ENCODE measurements around the gene CD180.

Gene CD180

GRCh38 chr5:67156976-67157583 is 39.5 kb downstream of the CD180 start:
- Histone ChIP-seq H3K18ac (ENCODE audit: low read length) (no peak overlapping the region), H3K4me3 (ENCODE audit: low read length in 2 of 2) (no peak overlapping the region), H3K79me1 (ENCODE audit: low read depth, low read length) (no peaks in the 10 kb centered on the region), H2AFZ (ENCODE audit: low read length) (no peak overlapping the region), H3K14ac (ENCODE audit: low read length) (no peak overlapping the region), H3K9me3 (replicated peaks in 1 of 2; ENCODE audit: control insufficient read depth in 2 of 2, insufficient read depth in 1 of 2, low read depth in 1 of 2, low read length in 2 of 2) (no peaks in the 10 kb centered on the region), H2BK15ac (ENCODE audit: low read length) (no peak overlapping the region), H2BK12ac (ENCODE audit: low read length) (no peak overlapping the region), H2BK5ac (ENCODE audit: low read length) (no peak overlapping the region), H3K4ac (ENCODE audit: low read length) (no peak overlapping the region), H3K23ac (ENCODE audit: low read depth, low read length, poor library complexity) (no peak overlapping the region), H2BK120ac (ENCODE audit: low read depth, low read length) (no peak overlapping the region), H3K27me3 (ENCODE audit: control insufficient read depth in 3 of 3, insufficient read depth in 3 of 3, low read depth in 1 of 3, low read length in 3 of 3) (no peaks in the 10 kb centered on the region), H3K4me1 (ENCODE audit: control insufficient read depth in 2 of 2, insufficient read depth in 1 of 2, low read depth in 1 of 2, low read length in 2 of 2) (peaks cover 0 to 1% of the 10 kb centered on the region in 2 donors), H3K9ac (ENCODE audit: low read depth, low read length, poor library complexity) (no peak overlapping the region), H3K4me2 (ENCODE audit: insufficient read depth, low read length, poor library complexity, severe bottlenecking) (no peak overlapping the region), H4K8ac (ENCODE audit: low read depth, low read length) (no peak overlapping the region), H2AK5ac (ENCODE audit: low read depth, low read length) (no peak overlapping the region), H3K36me3 (replicated peaks in 1 of 2; ENCODE audit: control insufficient read depth in 2 of 2, insufficient read depth in 2 of 2, low read length in 2 of 2) (peaks cover 0 to 23% of the 10 kb centered on the region in 2 donors), H3K27ac (replicated peaks; ENCODE audit: low read length) (no peak overlapping the region), H4K91ac (ENCODE audit: low read depth, low read length, poor library complexity) (no peak overlapping the region)
- WGBS, 2 donors (ENCODE audit: extremely low coverage in 2 of 2, insufficient read length in 2 of 2, insufficient replicate concordance in 1 of 2): no CpG with 5 or more reads among the region's 5 CpGs
- DNase-seq (ENCODE audit: low spot score): no peak

- no peaks in the 10 kb centered on the region for H3K4me1 ChIP-seq (ENCODE audit: control insufficient read depth in 2 of 2, insufficient read depth in 1 of 2, low read depth in 1 of 2, low read length in 2 of 2)
- H3K79me1 ChIP-seq (ENCODE audit: low read depth, low read length): no peaks in the 10 kb centered on the region
- no peak overlapping the region for H3K27ac ChIP-seq (replicated peaks; ENCODE audit: low read length)
- no peak overlapping the region for H3K4me3 ChIP-seq (ENCODE audit: low read length in 2 of 2)
- H2BK5ac ChIP-seq (ENCODE audit: low read length): no peak overlapping the region
- no peaks in the 10 kb centered on the region for H3K27me3 ChIP-seq (ENCODE audit: control insufficient read depth in 3 of 3, insufficient read depth in 3 of 3, low read depth in 1 of 3, low read length in 3 of 3)
- DNase-seq (ENCODE audit: low spot score): no peak
- H3K4ac ChIP-seq (ENCODE audit: low read length): no peak overlapping the region
- H3K36me3 ChIP-seq (replicated peaks in 1 of 2; ENCODE audit: control insufficient read depth in 2 of 2, insufficient read depth in 2 of 2, low read length in 2 of 2): peaks cover 0 to 26% of the 10 kb centered on the region in 2 donors
- H3K9me3 ChIP-seq (replicated peaks in 1 of 2; ENCODE audit: control insufficient read depth in 2 of 2, insufficient read depth in 1 of 2, low read depth in 1 of 2, low read length in 2 of 2): peaks cover 0 to 2% of the 10 kb centered on the region in 2 donors
- no peak overlapping the region for H3K23ac ChIP-seq (ENCODE audit: low read depth, low read length, poor library complexity)
- H2AK5ac ChIP-seq (ENCODE audit: low read depth, low read length): no peak overlapping the region
- H3K9ac ChIP-seq (ENCODE audit: low read depth, low read length, poor library complexity): no peak overlapping the region
- H3K4me2 ChIP-seq (ENCODE audit: insufficient read depth, low read length, poor library complexity, severe bottlenecking): no peak overlapping the region
- H2BK12ac ChIP-seq (ENCODE audit: low read length): no peak overlapping the region
- H2BK15ac ChIP-seq (ENCODE audit: low read length): no peak overlapping the region
- WGBS, 2 donors (ENCODE audit: extremely low coverage in 2 of 2, insufficient read length in 2 of 2, insufficient replicate concordance in 1 of 2): no CpG with 5 or more reads among the region's 5 CpGs
- H2AFZ ChIP-seq (ENCODE audit: low read length): no peak overlapping the region
- H4K8ac ChIP-seq (ENCODE audit: low read depth, low read length): no peak overlapping the region
- no peak overlapping the region for H2BK120ac ChIP-seq (ENCODE audit: low read depth, low read length)
- no peak overlapping the region for H4K91ac ChIP-seq (ENCODE audit: low read depth, low read length, poor library complexity)
- no peak overlapping the region for H3K14ac ChIP-seq (ENCODE audit: low read length)
- no peak overlapping the region for H3K18ac ChIP-seq (ENCODE audit: low read length)
Measured at GRCh38 chr5:67154556-67155206, 41.9 kb downstream of the CD180 start.

- Histone ChIP-seq H2AFZ (ENCODE audit: low read length) (no peak overlapping the region), H3K4me3 (ENCODE audit: low read length in 2 of 2) (no peak overlapping the region), H3K9me3 (replicated peaks in 1 of 2; ENCODE audit: control insufficient read depth in 2 of 2, insufficient read depth in 1 of 2, low read depth in 1 of 2, low read length in 2 of 2) (peaks cover 0 to 2% of the 10 kb centered on the region in 2 donors), H3K4ac (ENCODE audit: low read length) (no peak overlapping the region), H3K18ac (ENCODE audit: low read length) (no peak overlapping the region), H4K8ac (ENCODE audit: low read depth, low read length) (no peak overlapping the region), H2BK5ac (ENCODE audit: low read length) (no peak overlapping the region), H3K4me1 (ENCODE audit: control insufficient read depth in 2 of 2, insufficient read depth in 1 of 2, low read depth in 1 of 2, low read length in 2 of 2) (no peaks in the 10 kb centered on the region), H2BK15ac (ENCODE audit: low read length) (no peak overlapping the region), H2BK120ac (ENCODE audit: low read depth, low read length) (no peak overlapping the region), H4K91ac (ENCODE audit: low read depth, low read length, poor library complexity) (no peak overlapping the region), H3K27ac (replicated peaks; ENCODE audit: low read length) (no peak overlapping the region), H3K4me2 (ENCODE audit: insufficient read depth, low read length, poor library complexity, severe bottlenecking) (no peak overlapping the region), H3K27me3 (ENCODE audit: control insufficient read depth in 3 of 3, insufficient read depth in 3 of 3, low read depth in 1 of 3, low read length in 3 of 3) (no peaks in the 10 kb centered on the region), H3K14ac (ENCODE audit: low read length) (no peak overlapping the region), H3K23ac (ENCODE audit: low read depth, low read length, poor library complexity) (no peak overlapping the region), H3K79me1 (ENCODE audit: low read depth, low read length) (no peaks in the 10 kb centered on the region), H2AK5ac (ENCODE audit: low read depth, low read length) (no peak overlapping the region), H3K36me3 (replicated peaks in 1 of 2; ENCODE audit: control insufficient read depth in 2 of 2, insufficient read depth in 2 of 2, low read length in 2 of 2) (peaks cover 0 to 26% of the 10 kb centered on the region in 2 donors), H2BK12ac (ENCODE audit: low read length) (no peak overlapping the region), H3K9ac (ENCODE audit: low read depth, low read length, poor library complexity) (no peak overlapping the region)
- no CpG with 5 or more reads among the region's 2 CpGs for WGBS, 2 donors (ENCODE audit: extremely low coverage in 2 of 2, insufficient read length in 2 of 2, insufficient replicate concordance in 1 of 2)
- no peak for DNase-seq (ENCODE audit: low spot score)
Measured at GRCh38 chr5:67153292-67153691, 43.3 kb downstream of the CD180 start.

GRCh38 chr5:67152400-67152799 is 44.2 kb downstream of the CD180 start:
- no peak for DNase-seq (ENCODE audit: low spot score)
- H3K9ac ChIP-seq (ENCODE audit: low read depth, low read length, poor library complexity): no peak overlapping the region
- no peak overlapping the region for H3K23ac ChIP-seq (ENCODE audit: low read depth, low read length, poor library complexity)
- no peak overlapping the region for H3K4ac ChIP-seq (ENCODE audit: low read length)
- H2AFZ ChIP-seq (ENCODE audit: low read length): no peak overlapping the region
- H2BK5ac ChIP-seq (ENCODE audit: low read length): no peak overlapping the region
- peaks cover 0 to 2% of the 10 kb centered on the region in 2 donors for H3K9me3 ChIP-seq (replicated peaks in 1 of 2; ENCODE audit: control insufficient read depth in 2 of 2, insufficient read depth in 1 of 2, low read depth in 1 of 2, low read length in 2 of 2)
- H2AK5ac ChIP-seq (ENCODE audit: low read depth, low read length): no peak overlapping the region
- H3K14ac ChIP-seq (ENCODE audit: low read length): no peak overlapping the region
- H3K4me2 ChIP-seq (ENCODE audit: insufficient read depth, low read length, poor library complexity, severe bottlenecking): no peak overlapping the region
- no peak overlapping the region for H2BK15ac ChIP-seq (ENCODE audit: low read length)
- no peak overlapping the region for H3K4me3 ChIP-seq (ENCODE audit: low read length in 2 of 2)
- H3K27ac ChIP-seq (replicated peaks; ENCODE audit: low read length): no peak overlapping the region
- no peaks in the 10 kb centered on the region for H3K79me1 ChIP-seq (ENCODE audit: low read depth, low read length)
- no peak overlapping the region for H3K18ac ChIP-seq (ENCODE audit: low read length)
- no peak overlapping the region for H2BK120ac ChIP-seq (ENCODE audit: low read depth, low read length)
- no peak overlapping the region for H4K8ac ChIP-seq (ENCODE audit: low read depth, low read length)
- peaks cover 0 to 29% of the 10 kb centered on the region in 2 donors for H3K36me3 ChIP-seq (replicated peaks in 1 of 2; ENCODE audit: control insufficient read depth in 2 of 2, insufficient read depth in 2 of 2, low read length in 2 of 2)
- no peaks in the 10 kb centered on the region for H3K4me1 ChIP-seq (ENCODE audit: control insufficient read depth in 2 of 2, insufficient read depth in 1 of 2, low read depth in 1 of 2, low read length in 2 of 2)
- H4K91ac ChIP-seq (ENCODE audit: low read depth, low read length, poor library complexity): no peak overlapping the region
- WGBS, 2 donors (ENCODE audit: extremely low coverage in 2 of 2, insufficient read length in 2 of 2, insufficient replicate concordance in 1 of 2): no CpG with 5 or more reads among the region's 6 CpGs
- no peak overlapping the region for H2BK12ac ChIP-seq (ENCODE audit: low read length)
- no peaks in the 10 kb centered on the region for H3K27me3 ChIP-seq (ENCODE audit: control insufficient read depth in 3 of 3, insufficient read depth in 3 of 3, low read depth in 1 of 3, low read length in 3 of 3)
